Progenitor cell of endocrine pancreas (in vitro differentiated cells): Measurements from ENCODE around the gene ARHGEF12. TPM values are rescaled to one million over a fixed set of nuclear protein-coding genes. Genes with fewer than 3 reads are reported as not detected.

Experiments
- DNase-seq: peaks from one replicate; pipeline ENCODE4 v3.0.0; 2021; ENCODE audit warnings: low spot score; ENCODE audit not compliant: unreplicated experiment
- H3K27ac Mint-ChIP-seq: 2 replicates; pipeline ENCODE4 v1.8.0; 2021; ENCODE audit warnings: mild to moderate bottlenecking, moderate library complexity, mixed read lengths
- H3K27me3 Mint-ChIP-seq: 2 replicates; pipeline ENCODE4 v1.8.0; 2021; ENCODE audit warnings: mixed read lengths
- H3K36me3 Mint-ChIP-seq: 2 replicates; pipeline ENCODE4 v1.8.0; 2022; ENCODE audit warnings: mixed read lengths; ENCODE audit not compliant: insufficient read depth
- H3K4me1 Mint-ChIP-seq: 2 replicates; pipeline ENCODE4 v1.8.0; 2021; ENCODE audit warnings: low read depth, mixed read lengths
- H3K4me3 Mint-ChIP-seq: 2 replicates; pipeline ENCODE4 v1.8.0; 2021; ENCODE audit warnings: low read depth, mild to moderate bottlenecking, moderate library complexity, mixed read lengths
- H3K9me3 Mint-ChIP-seq: 2 replicates; pipeline ENCODE4 v1.8.0; 2021; ENCODE audit warnings: low read depth, mixed read lengths
- total RNA-seq: library from RNA; stranded (reverse); gene quantifications from 2 replicates; pipeline ENCODE4 v1.2.1, GENCODE V29; 2021
- TF ChIP-seq, protein P1 (sequence below): fragments of 200-600 bp; sonication (generic); IDR thresholded peaks from one replicate; pipeline ENCODE4 v1.5.0; 2021; ENCODE audit warnings: antibody characterized with exemption, mild to moderate bottlenecking; ENCODE audit not compliant: unreplicated experiment

Gene ARHGEF12
- total RNA-seq, 1 donor from 2014 or later: 64.9 TPM

- Mint-ChIP-seq H3K27ac (no peak overlapping the region), H3K4me3 (no peak overlapping the region), H3K9me3 (no peaks in the 10 kb centered on the region), H3K36me3 (no peaks in the 10 kb centered on the region), H3K27me3 (peaks cover 20% of the 10 kb centered on the region), H3K4me1 (no peaks in the 10 kb centered on the region)
- TF ChIP-seq, protein P1, sequence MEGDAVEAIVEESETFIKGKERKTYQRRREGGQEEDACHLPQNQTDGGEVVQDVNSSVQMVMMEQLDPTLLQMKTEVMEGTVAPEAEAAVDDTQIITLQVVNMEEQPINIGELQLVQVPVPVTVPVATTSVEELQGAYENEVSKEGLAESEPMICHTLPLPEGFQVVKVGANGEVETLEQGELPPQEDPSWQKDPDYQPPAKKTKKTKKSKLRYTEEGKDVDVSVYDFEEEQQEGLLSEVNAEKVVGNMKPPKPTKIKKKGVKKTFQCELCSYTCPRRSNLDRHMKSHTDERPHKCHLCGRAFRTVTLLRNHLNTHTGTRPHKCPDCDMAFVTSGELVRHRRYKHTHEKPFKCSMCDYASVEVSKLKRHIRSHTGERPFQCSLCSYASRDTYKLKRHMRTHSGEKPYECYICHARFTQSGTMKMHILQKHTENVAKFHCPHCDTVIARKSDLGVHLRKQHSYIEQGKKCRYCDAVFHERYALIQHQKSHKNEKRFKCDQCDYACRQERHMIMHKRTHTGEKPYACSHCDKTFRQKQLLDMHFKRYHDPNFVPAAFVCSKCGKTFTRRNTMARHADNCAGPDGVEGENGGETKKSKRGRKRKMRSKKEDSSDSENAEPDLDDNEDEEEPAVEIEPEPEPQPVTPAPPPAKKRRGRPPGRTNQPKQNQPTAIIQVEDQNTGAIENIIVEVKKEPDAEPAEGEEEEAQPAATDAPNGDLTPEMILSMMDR: no peak
- DNase-seq: no peak
Observed at GRCh38 chr11:120307476-120307875, 28.7 kb upstream of the ARHGEF12 start.

DNA sequence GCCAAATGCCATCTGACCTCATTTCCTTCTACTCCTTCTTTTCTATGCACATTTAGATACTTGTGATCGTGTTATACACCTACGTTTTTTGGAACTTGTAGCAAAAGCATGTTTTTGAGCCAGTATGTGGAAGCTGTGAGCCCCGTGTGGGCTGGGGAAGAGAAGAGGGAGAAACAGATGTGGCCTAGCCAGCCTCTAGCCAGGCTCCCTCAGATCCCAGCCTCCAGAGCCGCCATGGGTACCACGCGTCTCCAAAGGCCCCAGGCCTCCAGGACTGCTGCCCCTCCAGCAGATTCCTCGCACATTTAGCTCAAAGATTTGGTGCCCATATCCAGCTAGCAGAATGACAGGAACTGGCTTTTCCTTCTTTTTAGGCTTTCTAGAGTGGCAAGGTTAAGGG is 28.1 kb upstream of the ARHGEF12 start:
- no peak overlapping the region for H3K27ac Mint-ChIP-seq
- H3K9me3 Mint-ChIP-seq: no peaks in the 10 kb centered on the region
- H3K4me3 Mint-ChIP-seq: no peak overlapping the region

GRCh38 chr11:120310870-120311269 is 25.3 kb upstream of the ARHGEF12 start:
- Mint-ChIP-seq H3K27ac (no peak overlapping the region), H3K4me1 (no peaks in the 10 kb centered on the region), H3K36me3 (no peaks in the 10 kb centered on the region), H3K27me3 (peaks cover 13% of the 10 kb centered on the region), H3K4me3 (no peak overlapping the region), H3K9me3 (no peaks in the 10 kb centered on the region)
- DNase-seq: no peak
- TF ChIP-seq, protein P1: no peak

More for the DNA sequence above, 28.1 kb upstream of the ARHGEF12 start:
- Mint-ChIP-seq H3K36me3 (no peaks in the 10 kb centered on the region), H3K4me1 (no peaks in the 10 kb centered on the region), H3K27me3 (peaks cover 19% of the 10 kb centered on the region)
- no peak for DNase-seq
- TF ChIP-seq, protein P1: no peak

DNA sequence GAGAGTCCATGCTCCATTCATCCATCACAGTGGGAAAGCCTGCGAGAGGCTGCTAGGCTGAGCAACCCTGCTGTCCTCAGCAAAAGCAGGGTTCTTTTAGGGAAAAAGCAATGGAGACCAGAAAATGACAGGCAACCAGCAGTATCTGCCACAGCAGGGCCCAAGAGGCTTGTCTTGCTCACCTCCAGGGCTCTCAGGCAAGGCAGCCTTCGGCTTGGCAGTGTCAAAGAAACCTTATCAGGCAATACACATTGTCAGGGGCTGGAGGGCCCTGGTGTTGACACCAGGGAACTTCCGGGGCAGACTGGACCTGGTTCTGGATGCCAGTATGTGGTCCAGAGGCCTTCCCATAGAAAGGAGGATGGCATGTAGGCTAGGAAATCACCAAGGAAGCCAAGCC is 21.4 kb upstream of the ARHGEF12 start:
- TF ChIP-seq, protein P1: no peak
- no peaks in the 10 kb centered on the region for H3K9me3 Mint-ChIP-seq
- no peak overlapping the region for H3K27ac Mint-ChIP-seq
- no peak for DNase-seq
- no peak overlapping the region for H3K4me3 Mint-ChIP-seq
- H3K4me1 Mint-ChIP-seq: no peaks in the 10 kb centered on the region
- no peaks in the 10 kb centered on the region for H3K36me3 Mint-ChIP-seq
- H3K27me3 Mint-ChIP-seq: peaks cover 21% of the 10 kb centered on the region

DNA sequence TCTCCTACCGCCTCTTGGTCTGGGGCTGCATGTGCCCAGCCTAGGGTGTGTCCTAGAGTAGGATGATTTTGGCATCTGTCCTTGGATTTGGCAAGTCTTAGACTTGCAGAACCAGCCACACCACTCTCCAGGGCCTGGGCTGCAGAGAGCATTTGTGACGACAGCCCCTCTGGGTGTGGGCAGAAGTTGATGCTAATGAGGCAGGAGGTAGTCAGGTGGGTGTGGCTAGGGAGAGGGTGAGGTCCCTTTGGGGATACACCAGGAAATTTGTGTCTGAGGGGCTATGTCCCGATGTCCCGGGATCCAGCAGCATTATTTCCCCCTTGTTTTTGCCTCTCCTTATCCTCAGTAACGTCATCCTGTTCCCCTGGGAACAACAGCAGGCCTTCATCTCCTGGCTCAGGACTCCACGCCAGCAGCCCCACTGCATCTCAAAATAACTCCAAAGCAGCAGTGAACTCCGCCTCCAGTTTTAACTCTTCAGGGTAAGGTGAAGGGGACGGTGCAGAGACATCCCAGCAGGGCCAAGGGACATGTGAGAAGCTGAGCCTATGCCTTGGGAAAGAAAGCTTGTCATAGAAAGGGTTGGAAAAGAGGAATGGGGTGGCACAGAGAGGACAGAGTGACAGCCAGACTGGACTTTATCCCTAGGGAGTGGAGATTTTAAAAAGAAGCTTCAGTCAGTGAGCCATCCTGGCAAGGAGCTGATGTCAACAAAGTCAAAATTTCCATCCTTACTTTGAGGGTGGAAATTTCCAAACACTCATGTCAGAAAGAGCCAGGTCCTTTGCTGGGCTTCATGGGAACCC is 19.1 kb upstream of the ARHGEF12 start:
- H3K4me3 Mint-ChIP-seq: no peak overlapping the region
- TF ChIP-seq, protein P1: no peak
- H3K4me1 Mint-ChIP-seq: no peaks in the 10 kb centered on the region
- H3K27ac Mint-ChIP-seq: no peak overlapping the region
- peaks cover 21% of the 10 kb centered on the region for H3K27me3 Mint-ChIP-seq
- no peaks in the 10 kb centered on the region for H3K9me3 Mint-ChIP-seq
- no peaks in the 10 kb centered on the region for H3K36me3 Mint-ChIP-seq
- DNase-seq: no peak
